Liver (tissue), 9 donors: ENCODE results near the gene FRAT1. TPM values are rescaled to one million over a fixed set of nuclear protein-coding genes. Genes with fewer than 3 reads are reported as not detected.

Source experiments
- DNase-seq: peaks from one replicate; pipeline ENCODE4 v3.0.0-alpha.2; 2017; ENCODE audit warnings: low spot score
- H3K27ac ChIP-seq, 2 donors: one replicate each; pipeline ENCODE4 v1.7.0; 2013; ENCODE audit warnings: inconsistent platforms in 2 of 2, low read length in 2 of 2, control low read depth in 1 of 2, low read depth in 1 of 2, mild to moderate bottlenecking in 1 of 2
- H3K27me3 ChIP-seq, 4 donors: one replicate each; pipeline versions ENCODE4 v1.6.1 to v1.7.0; 2013; ENCODE audit warnings: low read length in 3 of 4, inconsistent platforms in 1 of 4, mild to moderate bottlenecking in 1 of 4, moderate library complexity in 1 of 4; ENCODE audit not compliant: control insufficient read depth in 4 of 4, insufficient read depth in 4 of 4
- H3K36me3 ChIP-seq, 4 donors: one replicate each; pipeline versions ENCODE4 v1.6.1 to v1.7.0; 2013; ENCODE audit warnings: low read length in 3 of 4, mild to moderate bottlenecking in 3 of 4, low read depth in 1 of 4, moderate library complexity in 1 of 4; ENCODE audit not compliant: control insufficient read depth in 4 of 4, insufficient read depth in 3 of 4
- H3K4me1 ChIP-seq, 4 donors: one replicate each; pipeline versions ENCODE4 v1.6.1 to v1.7.0; 2013; ENCODE audit warnings: low read length in 3 of 4, mild to moderate bottlenecking in 3 of 4, moderate library complexity in 1 of 4; ENCODE audit not compliant: control insufficient read depth in 4 of 4, insufficient read depth in 4 of 4
- H3K4me3 ChIP-seq, 3 donors: one replicate each; pipeline versions ENCODE4 v1.6.1 to v1.7.0; 2013; ENCODE audit warnings: low read length in 3 of 3, control low read depth in 1 of 3, low read depth in 1 of 3, mild to moderate bottlenecking in 1 of 3
- H3K9ac ChIP-seq, 2 donors: one replicate each; pipeline ENCODE4 v1.7.0; 2013; ENCODE audit warnings: low read length in 2 of 2, mild to moderate bottlenecking in 2 of 2, moderate library complexity in 2 of 2, control low read depth in 1 of 2, low read depth in 1 of 2
- H3K9me3 ChIP-seq, 4 donors: one replicate each; pipeline versions ENCODE4 v1.6.1 to v1.7.0; 2013; ENCODE audit warnings: low read length in 3 of 4; ENCODE audit not compliant: control insufficient read depth in 4 of 4
- ATF3 ChIP-seq: IDR thresholded peaks from 2 replicates; pipeline ENCODE4 v1.6.1; 2016; ENCODE audit warnings: antibody characterized with exemption
- CTCF ChIP-seq: fragments of 150-350 bp; IDR thresholded peaks from 2 replicates; pipeline ENCODE4 v1.5.1; 2017; ENCODE audit warnings: improper control_type of control experiment, low read depth, low read length; ENCODE audit not compliant: missing input control
- EGR1 ChIP-seq, 2 donors: IDR thresholded peaks; 2 replicates each; pipeline ENCODE4 v1.6.1; 2016 to 2018; ENCODE audit warnings: antibody characterized with exemption in 2 of 2, low read depth in 2 of 2
- FOXA1 ChIP-seq: IDR thresholded peaks from 2 replicates; pipeline ENCODE4 v1.6.1; 2016; ENCODE audit warnings: antibody characterized with exemption
- FOXA2 ChIP-seq: IDR thresholded peaks from 2 replicates; pipeline ENCODE4 v1.6.1; 2016; ENCODE audit warnings: antibody characterized with exemption
- GABPA ChIP-seq, 2 donors: IDR thresholded peaks in 1 of 2; conservative IDR thresholded peaks in 1 of 2; 2 replicates each; pipeline ENCODE4 v1.6.1; 2016; ENCODE audit warnings: antibody characterized with exemption in 2 of 2, mild to moderate bottlenecking in 1 of 2, moderate library complexity in 1 of 2
- HNF4A ChIP-seq, 2 donors: conservative IDR thresholded peaks; 2 replicates each; pipeline ENCODE4 v1.6.1; 2016; ENCODE audit warnings: antibody characterized with exemption in 2 of 2, mild to moderate bottlenecking in 2 of 2
- HNF4G ChIP-seq: IDR thresholded peaks from 2 replicates; pipeline ENCODE4 v1.6.1; 2016; ENCODE audit warnings: antibody characterized with exemption
- JUND ChIP-seq, 2 donors: IDR thresholded peaks; 2 replicates each; pipeline ENCODE4 v1.6.1; 2016; ENCODE audit warnings: antibody characterized with exemption in 2 of 2
- MAX ChIP-seq: IDR thresholded peaks from 2 replicates; pipeline ENCODE4 v1.6.1; 2016; ENCODE audit warnings: antibody characterized with exemption
- NR2F2 ChIP-seq: IDR thresholded peaks from 2 replicates; pipeline ENCODE4 v1.6.1; 2016; ENCODE audit warnings: antibody characterized with exemption
- RAD21 ChIP-seq, 2 donors: IDR thresholded peaks; 2 replicates each; pipeline ENCODE4 v1.6.1; 2016; ENCODE audit warnings: antibody characterized with exemption in 2 of 2, mild to moderate bottlenecking in 2 of 2
- REST ChIP-seq: IDR thresholded peaks from 2 replicates; pipeline ENCODE4 v1.6.1; 2016; ENCODE audit warnings: antibody characterized with exemption, mild to moderate bottlenecking
- RXRA ChIP-seq, 2 donors: IDR thresholded peaks; 2 replicates each; pipeline ENCODE4 v1.6.1; 2017 to 2018; ENCODE audit warnings: antibody characterized with exemption in 2 of 2, mild to moderate bottlenecking in 1 of 2
- SP1 ChIP-seq: IDR thresholded peaks from 2 replicates; pipeline ENCODE4 v1.6.1; 2018; ENCODE audit warnings: antibody characterized with exemption, mild to moderate bottlenecking
- TAF1 ChIP-seq: conservative IDR thresholded peaks from 2 replicates; pipeline ENCODE4 v1.6.1; 2016; ENCODE audit warnings: antibody characterized with exemption, mild to moderate bottlenecking
- YY1 ChIP-seq: IDR thresholded peaks from 2 replicates; pipeline ENCODE4 v1.6.1; 2016; ENCODE audit warnings: antibody characterized with exemption, mild to moderate bottlenecking
- ZBTB33 ChIP-seq: IDR thresholded peaks from 2 replicates; pipeline ENCODE4 v1.6.1; 2016; ENCODE audit warnings: antibody characterized with exemption
- WGBS: extraction: QIAGEN DNeasy Blood & Tissue Kit; methylation state at CpG from one replicate; pipeline ENCODE4 v1.1.7; 2013; 5-methylcytosine and 5-hydroxymethylcytosine counted together
- polyA plus RNA-seq, 2 donors: library from polyadenylated mRNA; stranded (reverse) in 1 of 2; unstranded in 1 of 2; fragments of 200-250 nt in 1 of 2; fragments of >200 nt in 1 of 2; fragmentation: Nextera tagmentation in 1 of 2; extraction: Ambion mirVana in 1 of 2; gene quantifications; one replicate each; pipeline versions ENCODE4 v1.2.1 to v1.2.3, GENCODE V29; 2013 to 2015
- total RNA-seq, 2 donors: library from RNA; depleted of rRNA; stranded (reverse); fragments of >200 nt; gene quantifications; one replicate each; pipeline ENCODE4 v1.2.3, GENCODE V29; 2014
- donor health status: healthy.
- donor health status: healthy.
- donor health status: healthy.
- donor health status: healthy.
- donor health status: healthy.

Gene FRAT1
- total and polyA plus RNA-seq, 4 donors = 4.3 to 7.4 (median 5.2) TPM

- H3K4me3 ChIP-seq = no peak overlapping the region
- H3K36me3 ChIP-seq = peaks cover 0 to 29% (median 5%) of the 10 kb centered on the region in 4 donors
- no peak for DNase-seq
- H3K27me3 ChIP-seq = no peaks in the 10 kb centered on the region
- TF ChIP-seq MAX (no peak), EGR1 (IDR thresholded peaks at IDR 0.05; ENCODE audit: low read depth in 2 of 2) (no peak), RXRA (IDR thresholded peaks at IDR 0.05) (no peak)
- H3K27ac ChIP-seq = no peak overlapping the region
- 97% methylated on average over 4 of the region's 4 CpGs for WGBS
- no peaks in the 10 kb centered on the region for H3K9me3 ChIP-seq
- H3K4me1 ChIP-seq = no peaks in the 10 kb centered on the region
- no peak overlapping the region for H3K9ac ChIP-seq
Measured at GRCh38 chr10:97363071-97363470, 44.0 kb downstream of the FRAT1 start.

GRCh38 chr10:97365761-97366351 is 46.8 kb downstream of the FRAT1 start:
- no peak for DNase-seq
- no peak overlapping the region for H3K9ac ChIP-seq
- H3K4me1 ChIP-seq = no peaks in the 10 kb centered on the region
- H3K36me3 ChIP-seq = peaks cover 0 to 47% (median 12%) of the 10 kb centered on the region in 4 donors
- no peak overlapping the region for H3K4me3 ChIP-seq
- H3K27me3 ChIP-seq = no peaks in the 10 kb centered on the region
- WGBS = 79% methylated on average over 19 of the region's 19 CpGs
- no peaks in the 10 kb centered on the region for H3K9me3 ChIP-seq
- no peak for TF ChIP-seq JUND (IDR thresholded peaks at IDR 0.05)
- no peak for TF ChIP-seq EGR1 (IDR thresholded peaks at IDR 0.05; ENCODE audit: low read depth in 2 of 2)
- TF ChIP-seq SP1 = no peak
- TF ChIP-seq CTCF = no peak
- TF ChIP-seq RAD21 (IDR thresholded peaks at IDR 0.05) = no peak
- no peak for TF ChIP-seq MAX
- TF ChIP-seq FOXA1 = no peak
- no peak for TF ChIP-seq YY1
- no peak for TF ChIP-seq RXRA (IDR thresholded peaks at IDR 0.05)
- TF ChIP-seq REST = no peak
- TF ChIP-seq FOXA2 = no peak
- no peak for TF ChIP-seq ZBTB33
- no peak for TF ChIP-seq GABPA (IDR thresholded peaks at IDR 0.05 in 1 of 2, conservative IDR thresholded peaks at IDR 0.05 in 1 of 2)
- no peak for TF ChIP-seq HNF4G
- TF ChIP-seq HNF4A (conservative IDR thresholded peaks at IDR 0.05) = no peak
- no peak for TF ChIP-seq NR2F2
- TF ChIP-seq ATF3 = no peak
- TF ChIP-seq TAF1 = no peak
- peak overlapping the region; percentile 61 to 64 for H3K27ac ChIP-seq
